GM21515 (cell line): ENCODE measurements around the gene XYLT2.
A peak's percentile ranks its signal among the peaks of the same experiment; 100 is the strongest.

Source experiments
- ATAC-seq: cut with Tn5 transposase; IDR thresholded peaks from one replicate; pipeline ENCODE4 v1.9.1; 2021; ENCODE audit not compliant: unreplicated experiment

XYLT2 gene

GRCh38 chr17:50363217-50364060 is 17.5 kb downstream of the XYLT2 start:
- ATAC-seq, result no peak

GRCh38 chr17:50364061-50364458 is 18.1 kb downstream of the XYLT2 start:
- ATAC-seq, result no peak

- no peak for ATAC-seq
Measured at GRCh38 chr17:50364715-50365114, 18.8 kb downstream of the XYLT2 start.

- ATAC-seq, result no peak
Measured at GRCh38 chr17:50365165-50365564, 19.2 kb downstream of the XYLT2 start.

GRCh38 chr17:50365649-50366393 is 19.9 kb downstream of the XYLT2 start:
- no peak for ATAC-seq

- ATAC-seq, result no peak
Measured at GRCh38 chr17:50367401-50367800, 21.5 kb downstream of the XYLT2 start.

- no peak for ATAC-seq
Measured at GRCh38 chr17:50370052-50370451, 24.1 kb downstream of the XYLT2 start.

- no peak for ATAC-seq
Measured at GRCh38 chr17:50371526-50371925, 25.6 kb downstream of the XYLT2 start.

GRCh38 chr17:50372222-50372757 is 26.4 kb downstream of the XYLT2 start:
- ATAC-seq, result no peak

- ATAC-seq, result peak; percentile 78
Measured at GRCh38 chr17:50372758-50373556, 27.0 kb downstream of the XYLT2 start, which contains the start of the genes EME1 and MRPL27. TSS of gene EME1 (plus strand) at chr17:50373229. CDS start at chr17:50375209, 1,980 bp downstream. TSS of gene MRPL27 (minus strand) at chr17:50373184. CDS start at chr17:50373170, 14 bp downstream.

- no peak for ATAC-seq
Measured at GRCh38 chr17:50373705-50374104, 27.8 kb downstream of the XYLT2 start.

GRCh38 chr17:50375858-50376538 is 30.1 kb downstream of the XYLT2 start:
- no peak for ATAC-seq

GRCh38 chr17:50379351-50380132 is 33.6 kb downstream of the XYLT2 start:
- ATAC-seq, result no peak

GRCh38 chr17:50380369-50381259 is 34.7 kb downstream of the XYLT2 start:
- ATAC-seq, result no peak

GRCh38 chr17:50381260-50381815 is 35.4 kb downstream of the XYLT2 start:
- ATAC-seq, result no peak

GRCh38 chr17:50381920-50382319 is 36.0 kb downstream of the XYLT2 start:
- no peak for ATAC-seq

- ATAC-seq, result no peak
Measured at GRCh38 chr17:50382931-50383330, 37.0 kb downstream of the XYLT2 start.

GRCh38 chr17:50386510-50386909 is 40.6 kb downstream of the XYLT2 start:
- no peak for ATAC-seq
